Erythroblast (primary cell): ENCODE data around the gene PIEZO2.

Experiments
- GATA1 ChIP-seq: IDR thresholded peaks from 2 replicates; pipeline ENCODE4 v1.6.1; 2011; ENCODE audit warnings: low read depth, mild to moderate bottlenecking, control low read depth, low read length, moderate library complexity
- POLR2A ChIP-seq: IDR thresholded peaks from 2 replicates; pipeline ENCODE4 v1.6.1; 2011; ENCODE audit warnings: mild to moderate bottlenecking, low read length

GRCh38 chr18:11047817-11048216 lies 101.6 kb downstream of the PIEZO2 start:
- no peak for TF ChIP-seq GATA1
- TF ChIP-seq POLR2A: no peak
